Activated CD4-positive, alpha-beta T cell treated with anti-CD3 and anti-CD28 coated beads, Interleukin-2, amount 50 U/mL, for 4 hours (primary cell): ENCODE data around the gene NEURL2.
"Not testable (repeated sequence)": the region's sequence is repeated elsewhere in the genome, so short reads cannot be mapped to it uniquely, and the experiment has no call there.

Experiments
- DNase-seq, 2 experiments: peaks; one replicate each; pipeline ENCODE4 v3.0.0-alpha.2; 2020

Gene NEURL2

GRCh38 chr20:45890985-45891983, at the start of gene NEURL2, which contains the start of gene CTSA:
TSS of gene NEURL2 (minus strand) at chr20:45891208. CDS start at chr20:45890991, 217 bp downstream.
TSS of gene CTSA (plus strand) at chr20:45891335. CDS start at chr20:45891569, 234 bp downstream.
- peak; percentile 78 to 83 for DNase-seq

- DNase-seq, result no peak
These were observed 49.5 kb upstream of the NEURL2 start for GRCh38 chr20:45940469-45940868.

- no peak for DNase-seq
These were observed 49.0 kb upstream of the NEURL2 start for GRCh38 chr20:45940053-45940452.

- DNase-seq, result no peak
These were observed 47.9 kb upstream of the NEURL2 start for GRCh38 chr20:45938727-45939438.

GRCh38 chr20:45937765-45938164, 46.8 kb upstream of the NEURL2 start:
- DNase-seq, result no peak

- DNase-seq, result no peak
These were observed 44.5 kb upstream of the NEURL2 start for GRCh38 chr20:45935416-45936046.

GRCh38 chr20:45934586-45935415, 43.8 kb upstream of the NEURL2 start, which contains the start of gene PCIF1:
TSS of gene PCIF1 (plus strand) at chr20:45934683. CDS start at chr20:45939000, 4,317 bp downstream.
- DNase-seq, result peak; percentile 95 to 97

- no peak for DNase-seq
These were observed 43.1 kb upstream of the NEURL2 start for GRCh38 chr20:45934046-45934585.

- DNase-seq, result peak; percentile 34 to 35
These were observed 42.4 kb upstream of the NEURL2 start for GRCh38 chr20:45933266-45934045.

- not testable (repeated sequence) for DNase-seq
These were observed 40.7 kb upstream of the NEURL2 start for GRCh38 chr20:45931680-45932079.

- no peak for DNase-seq
These were observed 36.3 kb upstream of the NEURL2 start for GRCh38 chr20:45927071-45927878.

- DNase-seq, result no peak
These were observed 35.7 kb upstream of the NEURL2 start for GRCh38 chr20:45926731-45927070.

- DNase-seq, result no peak
These were observed 35.0 kb upstream of the NEURL2 start for GRCh38 chr20:45925821-45926506.

GRCh38 chr20:45924391-45925261, 33.6 kb upstream of the NEURL2 start:
- DNase-seq, result no peak

GRCh38 chr20:45921337-45922189, 30.6 kb upstream of the NEURL2 start:
- no peak for DNase-seq

GRCh38 chr20:45920462-45921336, 29.7 kb upstream of the NEURL2 start:
- no peak for DNase-seq
